ENCODE measurements around the gene TMTC4.

GRCh38 chr13:100589178-100589725, 85.3 kb downstream of the TMTC4 start:
- TF ChIP-seq POLR2A (IDR thresholded peaks at IDR 0.05; ENCODE audit: low read length) (no peak), GATA1 (IDR thresholded peaks at IDR 0.05; ENCODE audit: low read depth, low read length) (no peak)

All from erythroblast (primary cell).